GM21515 (cell line): Measurements from ENCODE around the gene PLD5.

Experiments
- ATAC-seq: cut with Tn5 transposase; IDR thresholded peaks from one replicate; pipeline ENCODE4 v1.9.1; 2021; ENCODE audit not compliant: unreplicated experiment

Gene PLD5

DNA sequence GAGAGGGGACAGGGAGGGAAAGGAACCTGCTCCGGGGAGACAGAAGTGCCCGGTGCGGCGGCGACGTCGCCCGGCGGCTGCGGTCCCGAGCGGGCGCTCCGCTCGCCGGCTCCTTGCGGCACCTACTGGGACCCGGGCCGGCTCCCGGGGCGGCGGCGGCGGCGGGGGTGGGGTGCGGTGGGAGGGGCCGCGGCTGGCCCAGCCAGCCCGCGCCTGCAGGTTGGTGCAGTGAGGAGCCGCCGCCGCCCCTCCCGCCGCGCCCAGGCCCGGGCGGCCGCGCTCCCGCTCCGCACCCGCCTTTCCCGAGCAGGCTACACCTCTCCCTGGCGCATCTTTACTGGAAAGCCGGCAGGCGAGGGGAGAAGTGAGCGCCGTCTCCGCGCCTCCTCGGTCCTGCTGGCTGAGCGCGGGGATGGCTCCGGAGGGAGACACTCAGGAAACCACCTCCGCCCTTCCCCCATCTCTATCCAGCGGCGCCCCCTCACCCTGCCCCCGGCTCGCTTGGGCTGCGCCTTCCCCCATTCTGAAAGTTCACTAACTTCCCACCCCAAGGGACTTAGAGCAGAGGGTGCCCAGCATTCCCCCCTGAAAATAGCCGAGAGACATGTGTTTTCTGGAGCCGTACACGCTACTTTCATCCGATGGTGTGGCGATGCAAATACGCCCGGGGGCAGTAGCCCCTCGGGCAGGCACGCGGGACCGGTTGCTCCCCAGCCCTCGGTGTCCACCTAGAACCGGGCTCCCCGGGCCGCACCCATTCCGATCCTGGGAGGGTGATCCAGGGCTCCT lies at the start of gene PLD5:
Gene PLD5, minus strand, starts transcription at position 127 of the 789 bp plus-strand sequence.
- no peak for ATAC-seq

DNA sequence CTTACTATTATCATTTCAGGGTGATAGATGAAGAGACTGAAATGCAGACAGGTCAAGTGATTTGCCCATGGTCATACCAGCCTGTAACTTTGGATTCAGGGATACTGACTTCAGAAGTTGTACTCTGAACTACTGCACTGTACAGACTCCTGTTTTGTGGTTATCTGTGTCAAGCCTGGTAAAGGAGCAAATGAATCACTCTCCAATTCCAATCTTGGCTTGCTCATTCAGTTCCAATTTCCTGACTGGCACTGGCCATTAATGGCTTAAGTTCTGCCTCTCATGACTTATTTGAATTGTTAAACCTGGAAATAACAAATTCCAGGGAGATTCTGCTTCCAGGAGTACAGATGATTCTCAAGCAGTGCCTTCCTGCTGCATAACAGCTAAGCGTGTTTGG lies 45.4 kb upstream of the PLD5 start:
- no peak for ATAC-seq

DNA sequence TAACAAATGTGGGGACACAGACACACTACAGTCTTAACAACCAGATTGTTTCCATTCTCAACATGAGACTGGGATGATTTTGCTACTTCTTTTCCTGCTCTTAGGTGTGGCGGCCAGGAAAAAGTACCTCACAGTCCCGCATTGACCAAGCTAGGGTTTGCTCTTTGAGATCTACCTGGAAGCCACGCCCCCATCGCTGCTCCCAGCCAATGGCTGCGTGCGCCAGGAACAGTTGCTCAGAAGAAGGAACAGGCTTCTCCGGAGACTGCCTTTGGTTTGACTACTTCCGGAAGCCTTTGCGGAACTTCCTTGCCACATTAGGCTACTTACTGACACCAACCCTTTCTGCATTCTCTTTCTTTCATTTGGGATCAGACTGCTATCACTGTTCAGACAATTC lies 44.2 kb upstream of the PLD5 start:
- ATAC-seq = no peak

DNA sequence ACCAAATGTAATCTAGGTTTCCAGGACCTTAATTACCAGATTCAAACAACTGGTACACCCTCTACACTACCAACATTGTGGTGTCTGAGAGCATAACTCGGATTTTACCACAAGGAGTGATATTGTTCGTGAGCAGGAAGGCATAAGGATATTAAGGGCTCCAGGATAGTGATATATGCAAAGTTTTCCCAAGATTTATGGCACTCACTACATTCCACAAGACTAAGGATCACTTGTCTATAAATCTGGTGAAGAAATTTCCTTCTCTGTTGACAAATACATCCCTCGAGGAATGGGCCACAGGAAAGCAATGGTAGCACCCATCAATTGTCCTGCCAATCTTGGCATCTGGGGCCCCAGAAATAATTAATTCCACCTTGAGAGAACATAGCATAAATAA lies 43.1 kb upstream of the PLD5 start:
- no peak for ATAC-seq

DNA sequence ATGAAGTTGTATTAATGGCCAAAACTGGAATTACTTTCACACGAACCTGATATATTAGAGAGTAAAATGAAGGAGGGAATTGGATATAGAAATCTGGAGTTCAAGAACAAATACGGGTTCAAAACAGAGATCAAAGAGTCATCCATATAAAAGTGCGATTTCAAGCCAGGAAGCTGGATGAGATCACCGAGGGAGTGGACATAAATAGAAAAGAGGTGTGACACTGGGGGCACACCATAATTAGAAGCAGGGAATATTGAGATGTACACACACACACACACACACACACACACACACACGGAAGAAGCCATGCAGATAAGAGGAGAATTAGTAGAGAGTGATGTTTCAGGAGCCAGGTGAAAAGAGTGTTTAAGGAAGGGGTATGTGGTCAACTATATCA lies 32.3 kb upstream of the PLD5 start:
- no peak for ATAC-seq

DNA sequence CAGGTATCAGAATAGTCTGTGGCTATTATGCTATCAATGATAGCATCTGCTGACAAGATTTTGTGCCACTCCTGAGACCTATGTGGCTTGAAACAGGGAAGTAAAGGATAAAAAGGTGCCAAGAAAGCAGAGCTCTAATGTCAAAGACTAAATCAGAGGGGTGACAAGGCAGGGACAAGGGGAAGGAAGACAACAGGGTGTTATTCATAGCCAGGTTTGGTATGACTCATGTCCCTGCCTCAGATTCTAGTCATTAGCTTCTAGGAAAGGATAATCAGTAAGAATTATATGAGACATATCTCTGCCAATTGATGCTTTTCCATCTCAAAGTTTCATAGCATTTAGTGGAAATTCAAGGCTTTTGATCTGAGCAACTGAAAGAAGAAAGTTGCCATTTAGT lies 31.8 kb upstream of the PLD5 start:
- no peak for ATAC-seq

DNA sequence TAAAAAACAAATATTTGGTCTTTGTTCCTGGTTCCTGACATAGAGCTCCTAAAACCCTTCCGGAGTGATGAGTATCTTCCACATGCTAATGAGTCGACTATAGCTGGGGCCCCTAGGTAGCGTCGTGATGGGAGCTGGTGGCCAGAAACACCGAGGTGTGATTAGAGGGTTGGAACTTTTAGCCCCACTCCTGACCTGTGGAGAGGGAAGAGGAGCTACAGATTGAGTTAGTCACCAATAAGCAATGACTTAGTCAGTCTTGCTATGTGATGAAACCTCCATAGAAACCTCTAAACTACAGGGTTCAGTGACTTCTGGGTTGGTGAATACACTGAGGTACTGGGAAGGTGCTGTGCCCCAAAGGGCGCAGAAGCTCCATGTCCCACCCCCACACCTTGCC lies 30.1 kb upstream of the PLD5 start:
- ATAC-seq = no peak

DNA sequence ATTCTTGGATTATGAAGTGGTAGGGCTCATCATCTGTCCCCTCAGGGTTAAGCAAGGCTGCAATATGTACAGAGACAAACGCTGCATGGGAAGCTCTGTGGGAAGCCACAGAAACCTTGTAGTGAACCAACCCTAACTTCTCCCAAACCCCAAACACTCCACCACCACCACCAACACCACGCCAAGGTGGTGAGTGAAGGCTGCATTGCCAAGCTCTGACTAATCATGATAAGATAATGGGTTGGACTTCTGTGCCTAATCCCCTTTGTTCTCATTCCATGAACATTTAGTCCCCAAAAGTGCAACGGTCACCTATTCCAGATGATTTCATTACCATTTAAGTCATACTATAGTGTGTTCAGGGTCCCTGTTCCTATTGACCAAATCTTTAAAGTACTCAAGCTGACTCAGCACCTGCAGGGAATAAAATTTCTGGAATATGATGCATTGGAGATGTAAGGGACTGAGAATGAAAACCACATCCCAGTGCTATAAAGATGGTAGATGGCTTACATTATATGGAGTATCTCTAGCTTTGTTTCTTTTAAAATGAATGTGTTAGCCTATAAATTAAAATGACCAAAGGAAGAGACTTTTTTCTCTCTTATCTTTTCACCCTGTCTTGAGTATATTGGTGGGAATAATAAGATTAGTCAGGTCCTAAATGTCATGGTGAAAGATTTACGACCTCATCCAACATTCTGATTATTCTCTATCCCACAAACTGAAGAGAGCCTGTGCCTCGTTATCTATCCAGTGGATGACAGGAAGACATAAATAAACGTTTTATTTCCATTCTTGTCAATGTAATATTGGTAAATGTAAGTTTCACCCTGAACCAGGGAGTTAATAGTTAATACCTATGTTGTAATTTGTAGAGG lies 22.6 kb upstream of the PLD5 start:
- no peak for ATAC-seq

DNA sequence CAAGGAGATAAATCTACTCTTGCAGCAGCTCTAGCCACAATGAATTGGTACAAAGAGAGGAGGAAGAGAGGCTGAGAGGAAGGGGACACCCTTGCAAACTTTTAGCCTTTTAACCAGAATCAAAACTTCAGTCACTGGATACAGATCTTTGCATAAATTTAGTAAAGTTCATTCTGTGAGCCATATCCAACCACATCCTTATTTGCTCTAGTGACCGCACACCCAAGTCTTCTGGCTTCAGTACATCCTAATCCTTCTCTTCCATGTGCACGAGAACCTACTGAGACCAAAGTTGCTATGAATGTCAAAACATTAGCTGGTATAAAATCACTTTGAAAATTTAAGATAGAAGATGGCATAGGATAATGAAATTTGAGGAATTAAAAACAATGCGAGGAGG lies 21.9 kb upstream of the PLD5 start:
- no peak for ATAC-seq

DNA sequence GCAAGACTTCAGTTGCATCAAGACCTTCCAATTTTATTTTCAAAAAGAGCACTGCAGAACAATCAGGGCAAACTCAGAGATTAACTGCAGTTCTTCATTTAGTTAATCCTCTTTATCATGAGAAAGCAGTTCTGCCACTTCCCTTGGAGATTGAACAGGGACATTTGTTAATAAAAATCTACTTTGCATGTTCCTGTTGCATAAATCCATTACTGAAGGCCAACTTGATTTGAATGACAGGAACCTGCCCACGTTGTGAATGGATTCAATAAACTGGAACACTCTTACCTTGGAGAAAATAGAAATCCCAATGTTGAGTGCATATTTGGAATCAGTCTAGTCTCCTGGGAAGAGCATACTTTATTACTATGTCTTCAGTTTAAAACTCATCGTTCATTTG lies 19.6 kb upstream of the PLD5 start:
- ATAC-seq = no peak

DNA sequence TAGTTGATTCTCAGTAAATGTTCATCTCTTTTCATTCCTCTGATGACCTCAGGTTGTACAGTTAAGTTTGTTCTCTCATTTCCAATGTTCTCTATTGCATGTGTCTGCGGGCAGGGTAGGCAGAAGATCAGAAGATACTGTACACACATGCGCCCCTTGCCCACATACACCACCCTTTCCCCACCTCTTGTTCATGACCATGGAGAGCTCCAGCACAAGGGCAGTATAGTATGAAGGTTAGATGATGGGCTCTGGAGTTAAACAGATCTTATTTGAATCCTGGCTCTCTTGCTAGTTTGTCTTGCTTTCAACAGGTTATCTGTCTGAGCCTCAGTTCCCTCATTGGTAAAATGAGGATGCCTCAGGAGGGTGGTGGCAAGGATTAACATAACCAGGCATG lies 17.8 kb upstream of the PLD5 start:
- no peak for ATAC-seq

DNA sequence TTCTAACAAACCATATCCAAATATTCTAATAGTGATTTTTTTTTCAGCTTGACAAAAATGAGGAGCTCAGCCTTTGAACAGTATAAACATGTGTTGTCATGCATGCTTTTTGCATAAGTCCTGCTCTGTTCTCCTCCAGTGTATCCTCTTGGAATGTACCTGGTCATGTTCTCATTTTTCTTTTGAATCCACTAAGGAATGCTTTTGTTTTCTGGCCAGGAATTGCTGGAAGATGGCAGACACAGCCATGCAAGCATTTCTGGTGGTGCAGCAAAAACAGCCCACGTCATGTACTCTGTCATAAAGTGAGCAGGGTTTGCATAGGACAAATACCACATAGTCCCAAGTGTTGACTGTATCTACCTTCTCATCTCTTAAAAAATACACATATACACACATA lies 11.5 kb upstream of the PLD5 start:
- ATAC-seq = no peak

DNA sequence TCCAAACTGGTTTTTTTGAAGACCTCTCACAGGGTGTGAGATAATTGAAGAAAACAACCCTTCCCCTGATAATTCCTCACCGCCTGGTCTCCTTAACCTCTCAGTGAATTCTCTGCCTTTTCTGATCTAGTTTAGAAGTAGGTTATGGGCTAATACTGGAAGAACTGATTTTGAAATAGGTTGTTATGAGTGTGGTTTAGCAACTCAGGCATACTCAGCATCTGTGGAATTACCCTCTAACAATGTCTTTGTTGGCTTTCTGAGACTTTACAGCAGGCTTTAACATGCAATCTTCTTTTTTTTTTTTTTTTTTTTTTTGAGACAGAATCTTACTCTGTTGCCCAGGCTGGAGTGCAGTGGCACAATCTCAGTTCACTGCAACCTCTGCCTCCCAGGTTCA lies 10.3 kb upstream of the PLD5 start:
- ATAC-seq = no peak

DNA sequence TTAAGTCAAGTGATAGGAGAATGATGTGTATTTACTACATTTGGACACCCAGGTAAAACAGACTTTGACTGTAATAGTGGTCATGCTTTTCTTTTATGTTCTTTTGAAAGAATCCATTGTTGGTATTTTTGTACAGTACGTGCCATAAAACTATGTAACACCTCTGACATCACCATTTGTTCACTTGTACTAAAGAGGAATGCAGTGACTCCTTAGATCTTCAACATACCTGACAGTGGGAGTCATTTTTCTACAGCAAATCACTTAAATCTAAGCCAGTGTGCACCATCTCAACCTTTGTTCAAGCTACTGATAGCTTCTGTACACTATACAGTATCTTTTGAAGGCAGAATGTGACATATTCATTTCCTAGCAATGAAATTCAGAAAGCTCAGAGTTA lies 6.3 kb upstream of the PLD5 start:
- no peak for ATAC-seq

DNA sequence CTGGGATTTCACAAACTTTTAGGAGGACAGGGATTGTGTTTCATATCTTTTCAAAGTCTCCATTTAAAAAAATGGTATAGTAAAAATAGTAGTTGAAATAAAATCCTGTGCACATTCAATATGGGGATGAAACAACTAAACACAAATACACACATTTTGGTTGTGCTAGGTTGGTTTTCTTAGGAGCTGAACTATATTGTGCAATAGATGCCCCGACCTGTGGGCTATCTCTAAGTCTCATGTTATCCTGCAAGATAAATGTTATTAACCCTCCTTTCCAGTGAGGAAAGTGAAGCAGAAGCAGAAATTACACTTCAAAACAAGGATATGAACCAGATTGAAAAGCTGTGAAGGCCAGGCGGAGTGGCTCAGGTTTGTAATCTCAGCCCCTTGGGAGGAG lies 1.3 kb upstream of the PLD5 start:
- ATAC-seq = no peak

DNA sequence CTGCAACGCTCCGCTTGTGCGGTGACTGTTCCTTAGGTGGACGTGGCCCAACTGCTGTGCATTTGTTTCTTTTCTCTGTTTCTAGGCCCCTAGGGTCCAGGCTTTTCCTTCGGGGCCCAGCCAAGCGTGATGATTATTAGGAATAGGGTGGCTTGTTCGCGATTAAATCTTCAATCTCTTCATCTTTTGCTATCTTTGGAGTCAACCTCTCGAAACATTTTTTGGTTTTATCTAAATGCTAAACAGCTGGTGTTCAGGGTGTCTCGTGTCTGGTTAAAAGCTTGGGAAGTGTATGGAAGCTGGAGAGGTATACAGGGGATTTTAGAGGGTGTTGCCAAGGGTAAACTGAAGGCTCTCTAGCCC lies 844 bp upstream of the PLD5 start:
- ATAC-seq = no peak

DNA sequence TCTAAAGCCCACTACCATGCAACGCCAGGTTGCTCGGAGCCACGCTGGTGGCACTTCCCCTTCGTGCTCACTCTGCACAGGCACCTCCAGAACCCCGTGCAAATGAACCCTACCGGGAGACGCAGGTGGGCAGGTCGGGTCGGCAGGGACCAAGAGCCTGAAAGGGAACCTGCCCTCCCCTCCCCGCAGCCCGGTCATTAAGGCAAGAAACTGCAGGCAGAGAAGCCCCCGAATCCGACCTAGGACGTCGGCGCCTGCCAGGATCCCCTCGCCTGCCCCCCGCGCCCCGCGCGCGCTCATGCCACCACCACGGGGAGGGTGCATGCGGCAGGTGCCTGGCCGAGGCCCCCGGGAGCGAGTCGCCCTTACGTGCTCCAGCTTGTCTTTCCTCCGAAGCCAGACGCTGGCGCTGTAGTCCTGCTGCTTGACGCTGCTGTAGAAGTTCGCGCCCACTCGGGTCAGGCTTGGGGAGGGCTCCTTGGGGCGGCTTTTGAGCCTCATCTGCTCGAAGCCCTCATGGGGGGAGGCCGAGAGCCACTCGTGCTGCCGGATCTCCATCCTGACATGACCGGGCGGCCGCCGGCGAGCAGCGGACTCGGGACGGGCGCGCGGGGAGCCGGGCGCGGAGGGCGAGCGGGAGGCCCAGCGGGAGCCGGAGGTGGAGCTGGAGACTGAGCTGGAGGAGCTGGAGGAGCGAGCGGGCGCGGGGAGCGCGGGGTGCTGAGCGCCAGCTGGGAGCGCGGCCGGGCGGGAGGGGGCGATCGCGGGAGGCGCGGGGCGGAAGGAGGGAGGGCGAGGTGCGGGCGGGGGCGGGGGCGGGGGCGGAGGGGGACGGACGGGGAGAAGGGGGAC lies 552 bp downstream of the PLD5 start:
- ATAC-seq = no peak

DNA sequence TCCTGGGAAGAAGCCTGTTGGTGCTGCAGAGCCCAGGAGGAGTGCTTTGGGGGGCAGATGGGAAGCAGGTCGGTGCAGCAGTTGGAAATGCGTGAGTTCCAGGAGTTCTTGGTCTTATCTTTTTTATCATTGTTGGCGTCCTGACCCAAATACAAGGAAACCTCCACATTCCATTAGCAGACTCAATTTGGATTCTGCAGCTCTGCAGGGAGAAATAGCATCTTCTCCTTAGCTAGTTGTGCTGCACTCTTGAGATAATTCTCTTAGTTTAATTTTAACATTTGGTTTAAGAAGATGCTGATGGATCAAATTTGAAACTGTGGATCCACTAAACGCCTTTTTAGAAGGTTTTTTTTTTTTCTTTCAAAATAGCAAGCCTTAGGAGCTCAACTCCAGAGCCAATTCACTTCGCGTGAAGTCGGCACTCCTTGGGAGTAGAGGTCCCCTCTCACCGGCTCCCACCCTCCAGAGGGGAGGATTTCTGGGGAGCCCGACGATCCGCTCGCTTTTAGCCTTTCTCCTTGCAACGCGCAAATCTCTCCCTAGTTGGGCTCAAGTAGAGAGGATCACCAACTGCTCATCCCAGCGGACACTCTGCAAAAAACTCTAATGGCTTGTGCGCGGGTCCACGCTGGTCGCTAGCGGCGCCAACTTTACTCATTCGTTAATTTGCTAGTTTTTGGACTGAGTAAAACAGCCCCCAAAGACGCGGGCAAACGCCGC lies 1.3 kb downstream of the PLD5 start:
- no peak for ATAC-seq

DNA sequence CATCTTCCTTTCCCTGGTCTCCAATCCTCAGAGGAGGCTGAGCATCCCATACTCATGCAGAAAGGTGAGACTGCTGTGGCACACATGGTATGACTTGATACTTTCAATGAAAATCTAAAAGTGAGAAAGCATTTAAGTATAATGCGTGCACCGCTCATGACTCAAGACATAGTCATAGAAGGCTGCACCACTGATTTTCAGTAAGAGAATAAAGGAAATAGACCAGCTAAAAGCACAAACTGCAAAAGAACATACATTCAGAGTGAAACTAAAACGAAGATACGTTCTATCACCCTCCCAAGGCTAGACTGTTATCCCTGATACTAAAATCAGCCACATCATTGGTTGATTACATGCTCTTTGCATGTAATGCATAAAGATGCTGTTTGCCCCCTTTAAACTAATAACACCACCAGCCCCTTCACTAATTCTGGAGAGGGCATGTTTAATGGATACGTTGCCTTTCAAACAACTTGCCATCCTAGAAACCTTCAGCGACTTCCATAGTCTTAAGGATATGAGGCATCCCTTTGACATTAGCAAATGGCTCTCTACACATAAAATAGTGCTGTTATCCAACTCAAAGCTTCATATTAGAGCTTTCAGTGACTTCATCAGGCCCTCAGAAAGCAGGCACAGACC lies 2.1 kb downstream of the PLD5 start:
- no peak for ATAC-seq

DNA sequence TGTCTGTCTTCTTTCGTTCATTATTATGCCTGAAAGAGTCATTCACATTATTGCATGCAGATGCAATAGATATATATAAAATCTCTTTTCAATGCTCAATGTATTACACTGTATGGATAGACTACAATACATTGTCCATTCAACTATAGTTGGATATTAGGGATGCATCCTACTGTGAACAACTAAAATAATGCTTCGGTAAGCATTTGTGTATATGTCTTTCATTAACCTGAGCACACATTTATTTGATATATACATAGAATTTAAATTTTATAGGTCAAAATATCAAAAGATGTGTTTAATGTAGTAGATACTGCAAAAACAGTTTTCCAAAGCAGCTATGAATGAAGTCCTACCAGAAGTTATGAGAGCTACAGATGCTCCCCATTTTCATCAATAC lies 8.9 kb downstream of the PLD5 start:
- ATAC-seq = no peak
